AG09319 (cell line): Measurements from ENCODE around the gene HHIPL1.

Experiments used
- DNase-seq: peaks from one replicate; pipeline ENCODE4 v3.0.0-alpha.2; 2010; ENCODE audit warnings: low read depth; ENCODE audit errors: extremely low read depth
- CTCF ChIP-seq: IDR thresholded peaks from 2 replicates; pipeline ENCODE4 v1.5.1; 2011; ENCODE audit warnings: low read depth, mild to moderate bottlenecking, inconsistent platforms, low read length, moderate library complexity

The HHIPL1 gene

DNA sequence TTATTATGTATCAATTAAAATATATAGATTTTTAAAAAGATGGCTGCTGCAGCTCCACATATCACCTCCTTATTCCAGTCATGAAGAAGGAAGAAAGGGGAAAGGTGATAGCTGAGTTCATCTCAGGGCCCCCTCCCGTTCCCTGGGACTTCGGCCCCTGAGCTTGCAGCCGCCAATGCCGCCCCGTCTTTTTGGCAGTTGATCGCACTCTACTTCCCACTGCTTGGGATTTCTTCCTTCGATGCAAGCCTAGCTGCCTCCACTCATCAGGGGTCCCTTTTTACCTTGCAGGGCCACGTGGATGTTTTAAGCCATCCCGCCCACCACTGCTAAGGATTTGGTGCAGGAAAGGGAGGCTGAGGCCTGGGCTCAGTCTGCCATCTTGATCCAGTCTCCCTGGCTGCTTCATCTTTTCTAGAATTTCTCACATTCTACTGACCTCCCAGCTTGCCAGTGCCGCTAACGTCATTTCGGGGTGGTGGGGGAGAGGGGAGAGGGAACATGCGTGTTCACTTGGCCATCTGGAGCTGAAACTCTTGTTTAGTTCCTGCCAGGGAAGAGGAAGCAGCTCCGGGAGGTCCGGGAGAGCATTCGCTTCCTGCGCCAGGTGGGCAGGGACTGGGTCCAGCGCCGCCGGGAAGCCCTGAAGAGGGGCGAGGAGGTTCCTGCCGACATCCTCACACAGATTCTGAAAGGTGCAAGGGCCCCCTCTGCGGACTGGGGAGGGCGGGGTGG, 70.5 kb downstream of the HHIPL1 start:
- DNase-seq = no peak
- no peak for TF ChIP-seq CTCF

DNA sequence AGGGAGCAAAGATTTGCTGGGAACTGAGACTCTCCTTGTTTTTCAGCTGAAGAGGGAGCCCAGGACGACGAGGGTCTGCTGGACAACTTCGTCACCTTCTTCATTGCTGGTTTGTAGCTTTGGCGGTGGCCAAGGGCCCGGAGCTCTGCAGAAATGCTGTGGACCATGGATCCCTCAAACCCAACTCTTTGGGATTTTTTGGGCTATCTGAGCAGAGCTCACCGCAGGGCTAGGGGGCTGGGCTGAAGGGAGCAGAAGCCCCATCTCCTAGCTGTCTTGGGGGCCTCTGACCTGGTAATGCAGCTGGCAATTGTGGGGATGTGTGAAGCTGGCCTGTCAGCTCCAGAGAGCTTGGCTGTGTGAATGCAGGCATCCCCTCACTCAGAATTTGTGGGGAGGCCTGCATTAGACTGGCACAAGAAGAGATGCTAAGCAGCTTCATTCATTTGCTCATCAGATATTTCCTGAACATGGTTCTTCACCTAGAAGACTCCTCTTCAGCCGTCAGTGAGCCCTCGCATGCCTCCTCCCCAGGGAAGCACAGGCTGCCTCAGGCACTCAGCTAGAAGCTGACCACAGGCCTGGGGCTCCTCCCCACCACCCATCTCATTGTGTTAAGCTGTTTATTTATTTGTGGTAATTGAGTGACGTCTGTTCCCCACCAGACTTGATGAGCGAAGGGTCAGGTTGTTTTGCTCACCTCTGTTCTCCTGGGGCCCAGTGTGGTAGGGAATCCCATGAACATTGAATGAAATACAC, 71.3 kb downstream of the HHIPL1 start:
- DNase-seq = no peak
- no peak for TF ChIP-seq CTCF

- no peak for TF ChIP-seq CTCF
- DNase-seq = no peak
These were observed 72.1 kb downstream of the HHIPL1 start for GRCh38 chr14:99716850-99717681.

- DNase-seq = no peak
- TF ChIP-seq CTCF = no peak
These were observed 72.7 kb downstream of the HHIPL1 start for GRCh38 chr14:99717682-99718013.

DNA sequence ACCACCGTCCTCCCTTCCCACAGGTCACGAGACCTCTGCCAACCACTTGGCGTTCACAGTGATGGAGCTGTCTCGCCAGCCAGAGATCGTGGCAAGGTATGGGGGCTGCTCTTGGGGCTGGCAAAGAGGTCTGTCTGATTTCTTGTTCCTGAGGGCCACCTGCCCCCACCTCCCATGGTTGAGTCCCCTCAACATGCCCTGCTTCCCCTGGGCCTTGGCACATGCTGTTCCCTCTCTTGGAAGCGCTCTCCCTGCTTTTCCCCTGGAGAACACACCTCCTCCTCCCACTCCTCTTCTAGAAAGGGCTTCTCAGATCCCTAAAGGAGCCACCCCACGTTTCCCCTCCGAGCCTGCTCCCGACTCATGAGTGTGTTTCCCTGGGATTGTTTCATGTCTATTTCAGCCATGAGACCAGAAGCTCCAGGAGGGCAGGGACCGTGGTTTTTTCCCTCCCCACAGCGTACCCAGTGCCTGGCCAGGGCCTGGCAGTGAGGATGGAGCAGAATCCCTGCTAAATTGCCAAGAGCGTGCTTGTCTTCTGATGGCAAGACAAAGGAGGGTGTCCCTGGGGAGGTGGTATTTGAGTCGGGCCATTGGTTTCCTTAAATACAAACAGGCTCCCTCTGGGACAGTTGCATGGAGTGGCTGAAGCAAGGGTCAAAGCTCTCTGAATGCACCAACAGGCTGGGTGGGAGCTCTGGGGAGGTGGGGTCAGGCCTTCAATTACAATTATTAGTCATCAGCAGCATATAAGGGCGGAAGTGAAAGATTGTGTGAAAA, 73.3 kb downstream of the HHIPL1 start:
- DNase-seq = no peak
- no peak for TF ChIP-seq CTCF

DNA sequence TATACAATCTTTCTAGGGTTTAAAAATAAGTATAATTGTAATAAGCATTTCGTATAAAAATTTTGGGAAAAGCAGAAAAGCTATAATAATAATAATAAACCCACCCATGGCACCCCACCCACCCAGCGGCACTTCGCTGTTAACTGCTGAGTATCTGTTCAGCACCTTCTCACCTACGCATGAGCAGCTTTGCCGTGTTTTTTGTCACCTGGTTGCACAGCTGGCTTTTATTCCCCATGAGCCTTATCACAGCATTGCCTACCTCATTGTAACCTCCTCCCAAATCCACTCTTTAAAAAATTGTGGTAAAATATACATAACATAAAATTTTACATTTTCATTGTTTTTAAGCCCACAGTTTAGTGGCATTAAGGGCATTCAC, 73.9 kb downstream of the HHIPL1 start:
- TF ChIP-seq CTCF = no peak
- no peak for DNase-seq
